ENCODE measurements around the gene NKAPD1. TPM values are rescaled to one million over a fixed set of nuclear protein-coding genes. Genes with fewer than 3 reads are reported as not detected.

Gene NKAPD1
- total RNA-seq (2022; extraction: Qiagen RNA extraction): 12.1 to 18.8 TPM (median 14.4 TPM) in 5 replicates

GRCh38 chr11:112073941-112074811 is at the start of gene NKAPD1, which contains the start of gene PIH1D2:
NKAPD1 (plus strand) TSS chr11:112074299; CDS start chr11:112075575, 1,276 bp downstream.
PIH1D2 (minus strand) TSS chr11:112074017; CDS start chr11:112073174, 843 bp downstream.

GRCh38 chr11:112024773-112025678 is 49.1 kb upstream of the NKAPD1 start, which contains the start of gene DLAT:
DLAT (plus strand) TSS chr11:112025408; CDS start chr11:112025473, 65 bp downstream.

DNA sequence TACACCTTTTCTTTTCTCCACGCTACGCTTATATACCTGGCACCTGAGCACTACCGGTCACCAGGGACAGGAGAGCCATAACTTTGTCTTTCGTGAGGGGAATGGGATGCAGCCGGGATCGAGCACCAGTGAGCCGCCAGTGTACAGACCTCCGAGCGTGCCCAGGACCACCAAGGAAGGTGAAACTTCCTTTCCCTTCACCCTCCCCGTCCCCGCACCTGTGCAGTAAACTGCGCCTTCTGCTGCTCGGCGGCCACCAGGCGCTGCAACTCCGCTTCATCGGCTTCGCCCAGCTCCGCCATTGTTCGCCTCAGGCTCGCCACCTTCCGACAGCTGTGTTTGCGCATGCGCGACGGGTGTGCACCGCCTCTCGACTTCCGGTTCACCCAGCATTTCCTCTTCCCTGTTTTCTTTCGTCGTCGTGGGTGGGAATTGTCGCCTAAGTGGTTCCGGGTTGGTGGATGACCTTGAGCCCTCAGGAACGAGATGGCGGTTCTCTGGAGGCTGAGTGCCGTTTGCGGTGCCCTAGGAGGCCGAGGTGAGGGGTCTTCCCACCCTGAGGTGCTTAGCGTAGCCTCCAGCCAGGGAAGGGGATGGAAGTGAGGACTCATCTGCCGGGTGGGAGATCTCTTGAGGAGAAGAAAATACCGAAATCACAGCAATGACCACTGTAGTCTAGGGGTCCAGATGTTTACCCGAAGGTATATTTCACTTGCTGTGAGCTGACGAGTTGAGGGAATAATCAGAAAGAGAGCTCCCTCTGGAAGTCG is 12.5 kb downstream of the NKAPD1 start, which contains the start of the genes SDHD and TIMM8B:
SDHD (plus strand) TSS at position 452 of the 770 bp plus-strand sequence; CDS start at position 487, 35 bp downstream.
TIMM8B (minus strand) TSS at position 335 of the 770 bp plus-strand sequence; CDS start at position 302, 33 bp downstream.

Other genes with a start within 250 kb of the NKAPD1 start
- 18.9 to 20.3 TPM (median 19.8 TPM) in 5 replicates for gene ALG9, start 202.7 kb upstream of the NKAPD1 start, total RNA-seq (2022; extraction: Qiagen RNA extraction)
- gene FDXACB1, start 195.1 kb upstream of the NKAPD1 start, total RNA-seq (2022; extraction: Qiagen RNA extraction): 1.3 to 1.7 TPM (median 1.6 TPM) in 5 replicates
- 28.4 to 34.2 TPM (median 31.2 TPM) in 5 replicates for gene CFAP68, start 194.8 kb upstream of the NKAPD1 start, total RNA-seq (2022; extraction: Qiagen RNA extraction)
- 5.5 to 13.0 TPM (median 6.5 TPM) in 5 replicates for gene CRYAB, start 162.5 kb upstream of the NKAPD1 start, total RNA-seq (2022; extraction: Qiagen RNA extraction)
- not detected in 5 replicates for gene HSPB2, start 161.6 kb upstream of the NKAPD1 start, total RNA-seq (2022; extraction: Qiagen RNA extraction)
- gene C11orf52, start 155.4 kb upstream of the NKAPD1 start, total RNA-seq (2022; extraction: Qiagen RNA extraction): 0.11 TPM in 1 of 5 replicates, not detected in the others
- 4.1 to 7.5 TPM (median 6.9 TPM) in 5 replicates for gene DIXDC1, start 137.0 kb upstream of the NKAPD1 start, total RNA-seq (2022; extraction: Qiagen RNA extraction)
- 24.4 to 33.2 TPM (median 28.3 TPM) in 5 replicates for gene DLAT, start 48.9 kb upstream of the NKAPD1 start, total RNA-seq (2022; extraction: Qiagen RNA extraction)
- gene PIH1D2, start 282 bp upstream of the NKAPD1 start, total RNA-seq (2022; extraction: Qiagen RNA extraction): 0.77 to 1.5 TPM (median 0.99 TPM) in 5 replicates
- 67.1 to 72.7 TPM (median 69.5 TPM) in 5 replicates for gene TIMM8B, start 12.5 kb downstream of the NKAPD1 start, total RNA-seq (2022; extraction: Qiagen RNA extraction)
- 66.2 to 98.0 TPM (median 68.1 TPM) in 5 replicates for gene SDHD, start 12.6 kb downstream of the NKAPD1 start, total RNA-seq (2022; extraction: Qiagen RNA extraction)
- gene IL18, start 89.8 kb downstream of the NKAPD1 start, total RNA-seq (2022; extraction: Qiagen RNA extraction): 92.2 to 108 TPM (median 101 TPM) in 5 replicates
- 0.17 TPM in 1 of 5 replicates, not detected in the others for gene TEX12, start 93.1 kb downstream of the NKAPD1 start, total RNA-seq (2022; extraction: Qiagen RNA extraction)
- gene BCO2, start 101.2 kb downstream of the NKAPD1 start, total RNA-seq (2022; extraction: Qiagen RNA extraction): 0.40 to 1.2 TPM (median 0.80 TPM) in 5 replicates
- gene PTS, start 152.1 kb downstream of the NKAPD1 start, total RNA-seq (2022; extraction: Qiagen RNA extraction): 30.4 to 33.1 TPM (median 31.7 TPM) in 5 replicates
- not detected in 5 replicates for gene PLET1, start 186.6 kb downstream of the NKAPD1 start, total RNA-seq (2022; extraction: Qiagen RNA extraction)